ENCODE results near the gene GRM4.

GRCh38 chr6:34179106-34179720 lies 33.3 kb upstream of the GRM4 start:
- TF ChIP-seq CTCF (IDR thresholded peaks at IDR 0.05; ENCODE audit: low read length) (no peak; the same call in 1 of the 2 replicates), EZH2 (IDR thresholded peaks at IDR 0.05; ENCODE audit: borderline replicate concordance, low read length) (no peak)

Measured in OCI-LY1 (cell line).